Osteocyte (in vitro differentiated cells): ENCODE measurements around the gene SIGLEC1. TPM values are rescaled to one million over a fixed set of nuclear protein-coding genes. Genes with fewer than 3 reads are reported as not detected.
A peak's percentile ranks its signal among the peaks of the same experiment; 100 is the strongest.

Source experiments
- DNase-seq: peaks from one replicate; pipeline ENCODE4 v3.0.0; 2021; ENCODE audit warnings: mixed read lengths; ENCODE audit not compliant: unreplicated experiment; ENCODE audit errors: extremely low spot score
- H3K27ac Mint-ChIP-seq: one replicate; pipeline ENCODE4 v1.8.0; 2021; ENCODE audit warnings: mild to moderate bottlenecking, mixed read lengths; ENCODE audit not compliant: unreplicated experiment
- H3K27me3 Mint-ChIP-seq: one replicate; pipeline ENCODE4 v1.8.0; 2021; ENCODE audit warnings: mixed read lengths; ENCODE audit not compliant: unreplicated experiment
- H3K36me3 Mint-ChIP-seq: one replicate; pipeline ENCODE4 v1.8.0; 2021; ENCODE audit warnings: mixed read lengths; ENCODE audit not compliant: unreplicated experiment
- H3K4me1 Mint-ChIP-seq: one replicate; pipeline ENCODE4 v1.8.0; 2021; ENCODE audit warnings: mixed read lengths; ENCODE audit not compliant: unreplicated experiment
- H3K4me3 Mint-ChIP-seq: one replicate; pipeline ENCODE4 v1.8.0; 2021; ENCODE audit warnings: mild to moderate bottlenecking, moderate library complexity, mixed read lengths; ENCODE audit not compliant: unreplicated experiment
- H3K9me3 Mint-ChIP-seq: one replicate; pipeline ENCODE4 v1.8.0; 2021; ENCODE audit warnings: mixed read lengths; ENCODE audit not compliant: unreplicated experiment
- total RNA-seq: library from RNA; stranded (reverse); gene quantifications from 2 replicates; pipeline ENCODE4 v1.2.1, GENCODE V29; 2021
- TF ChIP-seq, protein P1 (sequence below): fragments of 200-600 bp; sonication (generic); IDR thresholded peaks from 2 replicates; pipeline ENCODE4 v1.5.0; 2021; ENCODE audit warnings: antibody characterized with exemption, mild to moderate bottlenecking, moderate library complexity

The SIGLEC1 gene
- total RNA-seq, 1 donor from 2014 or later: 0.21 TPM

DNA sequence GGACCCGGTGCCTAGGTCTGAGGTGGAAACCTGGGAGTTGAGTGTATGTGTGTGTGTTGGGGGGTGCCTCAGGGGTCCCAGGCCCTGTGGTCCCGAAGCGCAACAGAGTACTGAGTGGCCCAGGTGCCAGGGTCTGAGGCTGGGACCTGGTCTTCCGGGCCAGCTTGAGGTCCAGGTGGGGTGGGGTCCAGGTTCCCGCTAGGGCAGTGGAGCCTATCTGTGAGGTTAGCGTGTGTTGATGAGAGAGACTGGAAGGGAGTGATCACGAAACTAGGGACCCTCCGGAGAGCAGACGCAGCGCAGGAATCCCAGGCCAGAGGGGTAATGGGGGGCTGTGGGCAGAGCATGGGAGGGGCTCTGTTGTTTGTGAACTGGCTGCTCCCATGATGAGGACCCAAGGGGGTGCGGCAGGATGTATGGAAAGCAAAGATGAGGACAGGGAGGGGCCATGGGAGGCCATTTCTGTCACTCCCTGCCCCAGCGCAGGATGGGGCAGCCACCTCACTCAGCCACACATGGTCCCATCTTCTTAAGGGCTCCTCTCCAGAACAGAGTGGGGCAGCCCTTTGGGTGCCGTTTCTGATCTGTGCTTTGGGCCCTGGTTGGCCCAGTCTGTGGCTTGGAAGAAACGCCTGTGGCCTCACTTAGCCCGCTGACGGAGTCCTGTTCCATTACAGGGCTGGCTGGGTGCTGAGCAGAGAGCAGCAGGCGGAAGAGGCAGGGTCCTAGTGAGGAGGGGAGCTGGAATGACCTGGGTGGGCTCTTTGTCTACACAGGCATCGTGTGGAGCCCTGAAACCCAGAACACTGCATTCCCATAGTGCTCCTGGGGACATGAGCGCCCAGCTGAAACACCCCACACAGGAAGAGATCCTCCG, 21.0 kb upstream of the SIGLEC1 start:
- no peaks in the 10 kb centered on the region for H3K36me3 Mint-ChIP-seq
- no peak for DNase-seq
- H3K4me1 Mint-ChIP-seq: peaks cover 4% of the 10 kb centered on the region
- TF ChIP-seq, protein P1, sequence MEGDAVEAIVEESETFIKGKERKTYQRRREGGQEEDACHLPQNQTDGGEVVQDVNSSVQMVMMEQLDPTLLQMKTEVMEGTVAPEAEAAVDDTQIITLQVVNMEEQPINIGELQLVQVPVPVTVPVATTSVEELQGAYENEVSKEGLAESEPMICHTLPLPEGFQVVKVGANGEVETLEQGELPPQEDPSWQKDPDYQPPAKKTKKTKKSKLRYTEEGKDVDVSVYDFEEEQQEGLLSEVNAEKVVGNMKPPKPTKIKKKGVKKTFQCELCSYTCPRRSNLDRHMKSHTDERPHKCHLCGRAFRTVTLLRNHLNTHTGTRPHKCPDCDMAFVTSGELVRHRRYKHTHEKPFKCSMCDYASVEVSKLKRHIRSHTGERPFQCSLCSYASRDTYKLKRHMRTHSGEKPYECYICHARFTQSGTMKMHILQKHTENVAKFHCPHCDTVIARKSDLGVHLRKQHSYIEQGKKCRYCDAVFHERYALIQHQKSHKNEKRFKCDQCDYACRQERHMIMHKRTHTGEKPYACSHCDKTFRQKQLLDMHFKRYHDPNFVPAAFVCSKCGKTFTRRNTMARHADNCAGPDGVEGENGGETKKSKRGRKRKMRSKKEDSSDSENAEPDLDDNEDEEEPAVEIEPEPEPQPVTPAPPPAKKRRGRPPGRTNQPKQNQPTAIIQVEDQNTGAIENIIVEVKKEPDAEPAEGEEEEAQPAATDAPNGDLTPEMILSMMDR: no peak
- no peaks in the 10 kb centered on the region for H3K9me3 Mint-ChIP-seq
- H3K27ac Mint-ChIP-seq: no peak overlapping the region
- no peak overlapping the region for H3K4me3 Mint-ChIP-seq
- H3K27me3 Mint-ChIP-seq: peaks cover 13% of the 10 kb centered on the region

DNA sequence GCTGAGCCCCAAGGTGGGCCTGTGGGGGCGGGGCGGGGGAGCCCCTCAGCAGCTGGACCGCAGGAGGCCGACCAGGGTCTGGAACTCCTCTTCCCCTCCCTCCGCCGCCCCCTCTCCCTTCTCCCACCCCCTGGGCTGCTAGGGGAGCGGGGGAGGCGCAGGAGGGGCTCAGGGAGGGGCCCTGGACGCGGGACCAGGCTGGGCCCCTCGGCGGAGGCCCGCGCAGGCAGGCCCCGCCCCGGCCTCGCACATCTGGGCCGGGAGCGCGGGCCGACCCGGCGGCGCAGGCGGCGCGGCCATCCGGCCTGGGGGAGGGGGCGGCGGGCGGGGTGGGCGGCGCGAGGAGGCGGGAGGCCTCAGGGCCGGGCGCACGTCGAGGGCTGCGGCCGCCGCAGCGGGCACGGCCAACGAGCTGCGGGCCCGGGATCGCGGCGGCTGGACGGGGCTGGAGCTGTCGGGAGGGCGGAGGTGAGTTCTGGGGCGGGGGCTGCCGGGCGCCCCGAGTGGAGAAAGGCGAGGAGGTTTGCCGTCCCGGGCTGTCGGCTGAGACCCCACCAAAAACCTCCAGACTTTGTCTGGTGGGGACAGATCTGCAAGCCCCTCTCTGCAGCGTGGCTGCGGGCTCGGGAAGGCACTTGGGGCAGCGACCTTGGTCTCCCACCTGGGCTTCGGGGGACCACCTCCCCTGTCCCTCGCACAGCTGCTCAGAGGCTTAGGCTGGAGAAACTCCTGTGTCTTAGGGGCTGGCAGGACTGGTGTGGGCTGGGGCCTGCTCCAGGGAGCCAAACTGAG, 20.1 kb upstream of the SIGLEC1 start, which contains the start of gene HSPA12B:
Gene HSPA12B (plus strand): TSS at position 359 of the 792 bp plus-strand sequence. CDS start 5,990 bp downstream, outside the sequence.
- no peaks in the 10 kb centered on the region for H3K36me3 Mint-ChIP-seq
- TF ChIP-seq, protein P1: no peak
- no peak for DNase-seq
- H3K4me3 Mint-ChIP-seq: peak within 1 kb of the TSS; percentile 40
- H3K4me1 Mint-ChIP-seq: peaks cover 7% of the 10 kb centered on the region
- H3K27ac Mint-ChIP-seq: no peak within 1 kb of the TSS
- H3K9me3 Mint-ChIP-seq: no peaks in the 10 kb centered on the region
- peaks cover 14% of the 10 kb centered on the region for H3K27me3 Mint-ChIP-seq

DNA sequence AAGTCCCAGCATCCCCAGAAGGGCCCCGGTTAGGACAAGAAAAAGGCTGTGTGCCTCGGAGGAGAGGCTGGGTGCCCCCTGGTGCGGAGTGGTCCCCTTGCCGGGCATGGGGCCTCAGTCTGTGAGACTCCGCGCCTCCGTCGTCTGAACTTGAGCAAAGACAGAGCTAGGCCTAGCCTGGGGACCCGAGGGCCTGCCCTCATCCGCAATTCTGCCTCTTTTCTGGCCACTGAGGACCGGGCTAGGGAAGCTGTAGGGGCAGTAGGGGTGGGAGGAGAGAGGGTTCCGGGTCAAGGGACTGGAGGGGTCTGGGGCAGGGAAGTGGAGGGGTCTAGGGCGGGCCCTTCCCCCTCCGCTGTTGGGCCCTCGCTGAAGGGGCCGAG, 19.5 kb upstream of the SIGLEC1 start:
- Mint-ChIP-seq H3K36me3 (no peaks in the 10 kb centered on the region), H3K4me3 (no peak overlapping the region), H3K27ac (no peak overlapping the region), H3K9me3 (no peaks in the 10 kb centered on the region), H3K27me3 (peaks cover 19% of the 10 kb centered on the region), H3K4me1 (peaks cover 13% of the 10 kb centered on the region)
- TF ChIP-seq, protein P1: no peak
- DNase-seq: no peak

DNA sequence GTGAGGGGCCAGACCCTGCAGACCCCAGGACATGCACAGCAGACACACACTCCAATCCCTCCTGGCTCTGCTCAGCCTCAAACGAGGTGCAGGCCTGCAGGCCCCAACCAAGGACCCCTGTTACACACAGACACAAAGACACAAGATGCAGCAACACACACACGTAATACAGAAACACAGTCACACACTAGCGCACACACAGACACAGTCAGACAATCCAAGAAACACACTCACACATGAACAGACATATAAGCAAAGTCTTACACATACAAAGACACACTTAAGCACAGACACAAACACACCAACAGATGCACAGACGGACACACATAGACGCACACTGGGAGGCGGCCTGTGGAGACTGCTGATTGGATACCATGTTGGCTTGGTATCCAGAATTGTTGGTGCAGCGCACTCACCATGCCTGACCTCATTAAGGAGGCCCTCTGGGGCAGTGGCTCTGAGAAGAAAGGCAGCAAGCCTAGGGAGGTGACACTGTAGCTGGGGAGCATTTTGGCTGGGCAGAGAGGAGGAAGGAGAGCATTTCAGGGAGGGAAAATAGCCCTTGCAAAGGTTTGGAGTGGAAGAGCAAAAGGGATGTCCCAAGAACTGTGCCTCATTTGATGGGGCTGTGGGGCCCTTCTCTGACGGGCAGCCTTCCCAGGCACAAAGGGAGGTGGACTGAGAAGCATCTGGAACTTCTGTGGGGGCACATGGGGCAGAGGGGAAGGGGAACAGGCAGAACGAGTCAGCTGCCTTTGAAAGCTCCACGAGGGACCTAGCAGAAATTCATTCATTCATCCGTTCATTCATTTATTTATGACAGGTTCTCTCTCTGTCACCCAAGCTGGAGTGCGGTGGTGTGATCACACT, 18.6 kb upstream of the SIGLEC1 start:
- no peaks in the 10 kb centered on the region for H3K36me3 Mint-ChIP-seq
- DNase-seq: no peak
- no peak overlapping the region for H3K4me3 Mint-ChIP-seq
- peaks cover 16% of the 10 kb centered on the region for H3K27me3 Mint-ChIP-seq
- H3K4me1 Mint-ChIP-seq: peaks cover 13% of the 10 kb centered on the region
- no peak overlapping the region for H3K27ac Mint-ChIP-seq
- TF ChIP-seq, protein P1: no peak
- no peaks in the 10 kb centered on the region for H3K9me3 Mint-ChIP-seq
